ENCODE data around the gene SHROOM4. TPM values are rescaled to one million over a fixed set of nuclear protein-coding genes. Genes with fewer than 3 reads are reported as not detected.
A peak's percentile ranks its signal among the peaks of the same experiment; 100 is the strongest.

Gene SHROOM4
- total RNA-seq, 1 experiment from 2014 or later, result not detected

DNA sequence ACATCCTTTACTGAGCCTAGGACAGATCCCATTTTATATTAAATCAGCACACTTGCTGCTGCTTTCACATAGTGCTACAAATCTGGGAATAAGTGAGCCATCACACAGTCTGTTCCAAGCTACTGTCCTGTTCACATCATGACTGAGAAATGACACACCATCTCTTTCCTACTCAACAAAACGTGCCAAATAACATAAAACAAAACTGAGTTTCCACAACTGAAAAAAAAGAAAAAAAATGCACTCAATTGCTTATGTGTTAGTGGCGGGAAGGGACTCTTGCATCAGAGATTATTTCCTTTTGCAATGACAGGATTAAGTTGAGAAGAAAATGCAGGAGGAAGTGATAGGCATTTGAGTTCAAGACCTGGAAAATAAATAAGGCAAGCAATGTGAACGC lies 109.0 kb downstream of the SHROOM4 start:
- no peak for DNase-seq (ENCODE audit: low spot score)

DNA sequence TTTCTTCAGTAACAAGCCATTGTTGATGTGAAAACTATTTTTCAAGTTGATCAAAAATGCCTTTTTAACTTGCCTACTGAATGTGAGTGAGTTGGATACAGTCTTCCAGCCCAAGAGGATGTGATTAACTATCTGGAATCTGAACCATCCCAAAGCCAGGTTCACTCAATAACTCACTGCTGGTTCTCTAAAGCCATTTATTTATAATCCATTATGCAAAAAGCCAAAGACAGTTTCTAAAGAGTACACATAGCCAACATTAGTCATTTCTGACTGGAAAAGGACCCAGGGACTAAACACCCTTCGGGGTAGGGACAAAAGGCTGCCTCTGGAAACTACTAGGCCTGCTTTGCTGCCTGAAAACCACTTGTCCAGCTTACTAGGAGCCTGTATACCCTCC lies 109.6 kb downstream of the SHROOM4 start:
- no peak for DNase-seq (ENCODE audit: low spot score)

DNA sequence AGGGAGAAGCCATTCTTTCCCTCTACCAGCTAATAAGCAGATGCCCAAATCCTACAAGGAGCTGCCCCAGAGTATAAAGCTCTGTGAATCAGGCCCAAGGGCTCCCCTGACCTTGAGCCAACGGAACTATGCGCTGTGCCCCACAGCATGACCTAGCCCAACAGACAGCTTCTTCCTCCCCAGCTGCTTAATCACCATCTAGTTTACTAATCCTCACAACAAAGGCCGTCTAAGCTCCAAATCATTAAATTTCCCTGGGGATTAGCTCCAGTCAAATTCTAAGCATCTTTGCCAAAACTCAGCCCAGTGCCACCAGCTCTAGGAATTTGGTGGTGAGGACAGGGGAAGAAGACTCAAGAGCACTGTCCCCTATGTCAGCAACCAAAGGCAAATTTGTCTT lies 113.1 kb downstream of the SHROOM4 start:
- no peak for DNase-seq (ENCODE audit: low spot score)

DNA sequence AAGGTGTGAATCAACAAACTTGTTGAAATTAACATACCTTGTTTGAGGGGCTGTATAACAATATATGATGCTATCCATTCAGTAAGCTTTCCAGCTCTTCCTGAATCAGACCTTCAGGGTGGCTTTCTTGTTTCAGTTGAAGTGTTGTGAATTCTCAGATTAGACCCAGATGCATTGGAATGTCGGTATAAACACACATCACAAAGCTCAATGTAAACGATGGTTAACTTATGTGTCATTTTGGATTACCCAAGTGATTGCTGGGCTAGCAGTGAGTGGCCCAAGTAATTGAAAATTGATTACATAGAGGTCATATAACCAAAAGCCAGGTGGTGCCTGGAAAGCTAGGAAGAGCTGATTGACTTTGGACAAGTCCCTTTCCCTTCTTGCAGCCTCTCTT lies 115.0 kb downstream of the SHROOM4 start:
- no peak for DNase-seq (ENCODE audit: low spot score)

DNA sequence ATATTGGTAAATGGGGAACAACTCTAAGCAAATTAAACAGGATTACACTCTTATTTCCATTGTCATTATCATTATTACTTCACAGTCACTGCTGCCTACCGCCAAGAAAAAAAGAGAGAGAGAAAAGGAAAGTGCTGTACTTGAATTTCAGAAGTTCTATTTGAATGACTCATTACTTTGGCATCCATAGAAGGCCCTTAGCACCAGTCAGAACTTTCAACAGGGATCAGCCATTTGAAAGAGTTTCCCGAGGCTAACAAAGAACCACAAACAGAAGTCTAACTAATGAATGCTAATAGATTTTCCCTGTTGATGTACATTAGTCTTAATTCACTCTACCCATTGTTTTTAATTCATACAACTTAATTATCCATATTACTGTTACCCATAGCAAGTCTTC lies 116.3 kb downstream of the SHROOM4 start:
- peak; percentile 2 for DNase-seq (ENCODE audit: low spot score)

DNA sequence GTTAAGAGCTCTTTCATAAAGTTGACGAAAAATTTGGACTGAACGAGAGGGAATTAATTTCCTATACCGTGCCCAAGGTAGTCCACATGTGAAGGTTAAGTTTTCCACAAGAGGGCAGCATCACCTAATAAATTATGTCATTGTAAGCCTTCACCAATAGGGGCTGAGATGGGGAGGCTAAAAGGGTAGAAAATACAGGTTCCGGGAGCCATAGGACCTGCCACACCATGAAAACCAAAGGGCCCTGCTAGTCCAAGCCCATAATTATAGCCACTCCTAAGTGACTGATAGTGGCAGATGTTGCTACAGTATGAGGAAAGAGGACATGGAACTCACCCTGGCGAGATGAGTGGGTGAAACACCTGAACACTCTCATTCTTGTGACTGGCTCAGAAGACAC lies 122.2 kb downstream of the SHROOM4 start:
- peak; percentile 19 for DNase-seq (ENCODE audit: low spot score)

DNA sequence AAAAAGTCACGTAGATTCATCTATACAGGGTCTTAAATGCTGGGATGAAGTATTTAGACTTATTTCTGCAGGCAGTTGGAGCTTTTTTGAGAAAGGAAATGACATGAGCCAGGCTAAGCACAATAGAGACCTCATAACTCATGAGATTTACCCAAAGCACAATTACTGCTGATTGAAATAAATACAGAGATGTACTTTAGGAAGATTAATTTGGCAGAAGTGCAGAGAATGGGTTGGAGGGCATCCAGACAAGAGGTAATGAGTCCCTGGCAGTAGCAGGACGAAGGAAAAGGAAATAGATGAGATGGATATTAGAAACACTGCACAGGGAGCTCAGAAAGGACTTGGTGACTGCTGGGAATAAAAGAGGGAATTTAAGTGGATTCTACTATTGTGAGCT lies 129.1 kb downstream of the SHROOM4 start:
- no peak for DNase-seq (ENCODE audit: low spot score)

DNA sequence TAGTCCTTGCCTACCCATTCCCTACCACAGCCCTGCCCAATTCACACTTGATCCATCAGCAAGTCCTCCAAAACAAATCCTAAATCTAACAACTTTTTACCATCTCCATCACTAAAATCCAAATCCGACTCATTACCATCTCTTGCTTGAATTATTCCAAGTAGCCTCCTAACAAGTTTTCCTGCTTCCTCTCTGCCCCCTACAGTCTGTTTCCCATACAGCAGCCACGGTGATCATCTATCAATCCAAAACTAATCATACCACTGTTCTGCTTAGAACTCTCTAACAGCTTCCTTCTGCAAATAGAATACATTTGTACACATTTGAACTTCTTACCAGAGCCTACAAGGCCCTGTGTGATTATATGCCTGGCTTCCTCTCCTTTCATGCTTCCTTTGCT lies 133.0 kb downstream of the SHROOM4 start:
- no peak for DNase-seq (ENCODE audit: low spot score)

DNA sequence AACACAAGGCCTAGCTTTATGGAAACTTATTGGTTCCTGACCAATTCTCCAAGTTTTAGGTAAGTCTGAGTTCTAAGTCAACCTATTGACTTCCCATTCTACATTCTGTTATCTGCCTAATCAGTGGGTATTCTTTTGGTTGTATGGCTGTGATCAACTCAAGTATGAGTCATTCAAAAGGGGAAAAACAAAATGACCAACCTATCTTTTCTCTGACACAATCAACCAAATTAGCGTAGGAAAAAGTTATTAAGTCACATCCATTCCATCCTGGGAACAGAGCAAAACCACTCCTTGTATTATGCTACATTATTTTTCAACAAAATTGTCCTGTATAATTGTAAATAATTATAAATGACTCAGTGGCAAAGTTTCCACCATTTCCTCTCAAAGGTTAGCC lies 136.2 kb downstream of the SHROOM4 start:
- DNase-seq (ENCODE audit: low spot score), result no peak

DNA sequence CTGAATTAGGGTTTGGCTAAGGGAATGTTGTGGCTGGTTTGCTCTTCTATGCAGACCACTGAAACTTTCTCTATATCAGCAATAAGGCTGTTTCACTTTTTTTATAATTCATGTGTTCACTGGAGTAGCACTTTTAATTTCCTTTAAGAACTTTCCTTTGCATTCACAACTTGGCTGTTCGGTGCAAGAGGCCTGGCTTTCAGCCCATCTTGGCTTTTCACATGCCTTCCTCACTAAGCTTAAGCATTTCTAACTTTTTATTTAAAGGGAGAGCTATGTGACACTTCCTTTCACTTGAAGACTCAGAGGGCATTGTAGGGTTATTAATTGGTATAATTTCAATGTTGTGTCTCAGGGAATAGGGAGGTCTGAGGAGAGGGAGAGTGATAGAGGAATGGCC lies 142.3 kb downstream of the SHROOM4 start:
- no peak for DNase-seq (ENCODE audit: low spot score)

DNA sequence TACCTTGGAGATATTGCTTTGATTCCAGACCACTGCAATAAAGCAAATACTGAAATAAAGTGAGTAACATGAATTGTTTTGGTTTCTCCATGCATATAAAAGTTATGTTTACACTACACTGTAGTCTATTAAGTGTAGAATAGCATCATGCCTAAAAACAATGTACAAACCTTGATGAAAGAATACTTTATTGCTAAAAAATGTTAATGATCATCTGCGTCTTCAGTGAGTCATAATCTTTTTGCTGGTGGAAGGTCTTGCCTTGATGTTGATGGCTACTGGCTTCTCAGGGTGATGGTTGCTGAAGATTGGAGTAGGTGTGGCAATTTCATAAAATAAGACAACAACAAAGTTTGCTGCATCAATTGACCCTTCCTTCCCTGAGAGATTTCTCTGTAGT lies 145.1 kb downstream of the SHROOM4 start:
- DNase-seq (ENCODE audit: low spot score), result no peak

DNA sequence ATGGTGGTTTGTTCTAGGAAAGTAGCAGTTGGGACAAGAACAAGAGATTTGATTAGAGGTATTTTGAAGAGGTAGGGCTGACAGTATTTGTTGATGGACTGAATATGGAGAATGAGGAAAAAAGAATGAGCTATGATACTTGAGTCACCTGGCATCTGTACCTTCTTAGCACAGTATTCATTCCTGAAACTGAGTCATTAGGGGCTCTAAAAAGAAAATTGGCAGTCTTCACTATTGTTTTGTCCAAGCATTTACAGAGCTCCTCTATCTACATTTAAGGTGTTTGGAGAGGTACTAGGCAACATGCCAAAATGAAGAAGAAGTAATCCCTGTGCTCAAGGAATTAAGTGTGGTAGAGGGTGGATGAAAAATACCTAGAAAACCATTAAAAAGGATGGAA lies 165.8 kb downstream of the SHROOM4 start:
- no peak for DNase-seq (ENCODE audit: low spot score)

DNA sequence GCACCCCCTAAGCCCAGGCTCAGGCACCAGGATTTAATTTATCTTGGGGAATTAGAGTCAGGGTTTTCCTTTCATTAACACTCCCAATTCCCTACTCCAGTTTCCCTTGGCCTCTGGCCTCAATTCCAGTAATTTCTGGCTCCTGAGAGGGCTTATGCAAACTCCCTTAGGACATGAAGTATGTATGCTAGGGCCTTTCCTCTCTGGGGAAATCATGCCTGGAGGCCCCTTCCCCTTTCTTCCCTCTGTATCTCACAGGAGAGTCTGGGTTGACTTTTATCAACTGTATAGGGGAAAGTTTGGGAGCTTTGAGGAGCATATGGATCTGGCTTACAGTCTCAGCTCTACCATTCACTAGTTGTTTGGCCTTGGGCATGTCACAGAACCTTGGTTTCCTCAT lies 169.5 kb downstream of the SHROOM4 start:
- DNase-seq (ENCODE audit: low spot score), result no peak

DNA sequence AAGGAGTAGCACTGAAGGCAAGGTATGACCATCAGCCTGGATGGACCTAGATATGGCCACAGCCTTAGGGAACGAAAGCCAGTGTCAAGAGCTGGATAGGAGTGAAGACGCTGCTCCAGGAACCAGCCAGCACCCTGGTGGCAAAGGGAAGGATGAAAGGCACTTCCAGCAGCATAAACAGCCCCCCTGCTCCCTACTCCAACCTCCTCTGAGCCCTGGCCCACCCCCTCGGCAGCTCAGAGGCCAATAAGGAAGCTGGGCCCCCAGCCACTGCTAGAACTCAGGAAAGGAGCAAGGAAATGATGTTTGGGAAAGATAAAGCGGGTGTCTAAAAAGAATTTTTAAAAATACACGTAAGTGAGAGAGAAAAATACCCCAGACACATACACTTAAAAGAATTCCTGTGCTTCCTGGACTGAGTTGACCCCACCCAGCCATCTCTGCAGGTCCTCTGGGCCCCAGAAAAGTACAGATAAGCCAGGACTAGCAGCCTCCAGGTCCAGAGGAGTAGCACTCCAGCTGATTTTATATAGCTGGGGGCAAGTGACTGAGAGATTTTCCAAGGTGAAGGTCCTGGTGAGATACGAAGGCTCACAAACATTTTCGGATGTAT lies 170.4 kb downstream of the SHROOM4 start:
- DNase-seq (ENCODE audit: low spot score), result no peak

DNA sequence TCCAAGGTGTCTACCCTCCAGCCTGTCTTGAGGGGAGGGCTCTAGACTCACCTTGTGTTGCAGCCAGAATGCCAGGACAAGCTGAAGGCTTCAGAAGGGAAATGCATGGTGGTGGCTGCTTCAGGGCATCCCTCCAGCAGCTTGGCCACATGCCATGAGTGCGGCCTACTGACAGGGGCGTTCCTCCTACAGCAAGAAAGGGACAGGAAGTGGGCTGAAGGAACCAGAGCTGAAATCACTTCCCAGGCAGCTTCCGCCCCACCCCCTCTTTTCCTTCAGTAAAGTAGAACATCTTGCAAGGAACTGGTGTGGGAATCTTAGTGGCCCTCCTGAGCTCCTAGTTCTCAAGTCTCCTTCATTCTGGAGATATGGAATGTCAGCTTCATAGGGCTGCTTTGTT lies 175.9 kb downstream of the SHROOM4 start:
- DNase-seq (ENCODE audit: low spot score), result no peak

DNA sequence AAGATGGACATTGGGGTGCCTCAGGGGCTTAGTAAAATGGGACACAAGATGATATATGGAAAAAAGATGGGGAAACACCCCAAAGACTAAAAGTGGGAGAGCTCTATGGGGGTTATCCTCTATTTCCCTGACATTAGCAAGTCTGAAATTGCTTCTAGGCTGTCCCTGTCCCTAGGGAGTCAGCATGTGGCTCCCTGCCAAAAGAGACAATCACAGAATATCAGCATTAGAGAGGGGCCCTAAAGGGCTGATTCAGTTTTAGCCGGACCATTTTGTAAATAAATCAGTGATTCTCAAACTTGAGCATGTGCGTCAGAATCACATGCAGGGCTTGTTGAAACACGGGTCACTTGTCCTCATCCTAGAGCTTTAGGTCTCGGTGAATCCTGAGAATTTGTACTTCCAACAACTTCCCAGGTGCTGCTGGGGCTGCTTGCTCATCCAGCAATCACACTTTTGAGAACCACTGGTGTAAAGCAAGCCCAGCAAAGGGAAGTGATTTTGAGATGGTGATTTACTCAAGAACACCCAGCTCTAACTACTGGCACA lies 178.1 kb downstream of the SHROOM4 start:
- no peak for DNase-seq (ENCODE audit: low spot score)

DNA sequence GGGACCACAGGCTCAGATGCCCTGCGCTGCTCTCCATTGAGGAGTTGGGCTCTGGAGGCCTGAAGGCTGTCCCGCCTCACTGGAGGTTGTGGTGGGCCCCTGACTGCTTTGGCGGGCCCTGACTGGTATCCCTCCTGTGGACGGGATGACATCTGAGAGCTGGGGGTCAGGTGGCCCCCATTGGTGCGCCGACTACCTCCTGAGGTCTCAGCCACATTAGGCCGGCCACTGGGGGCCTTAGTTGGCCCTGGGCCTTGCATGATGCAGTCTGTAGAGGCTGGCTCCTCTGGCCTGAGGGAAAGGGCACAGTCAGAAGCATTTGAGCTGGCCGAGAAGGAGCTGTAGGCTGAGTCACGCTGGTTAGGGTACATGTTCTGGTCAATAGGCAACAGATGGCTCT lies 178.8 kb downstream of the SHROOM4 start:
- no peak for DNase-seq (ENCODE audit: low spot score)

DNA sequence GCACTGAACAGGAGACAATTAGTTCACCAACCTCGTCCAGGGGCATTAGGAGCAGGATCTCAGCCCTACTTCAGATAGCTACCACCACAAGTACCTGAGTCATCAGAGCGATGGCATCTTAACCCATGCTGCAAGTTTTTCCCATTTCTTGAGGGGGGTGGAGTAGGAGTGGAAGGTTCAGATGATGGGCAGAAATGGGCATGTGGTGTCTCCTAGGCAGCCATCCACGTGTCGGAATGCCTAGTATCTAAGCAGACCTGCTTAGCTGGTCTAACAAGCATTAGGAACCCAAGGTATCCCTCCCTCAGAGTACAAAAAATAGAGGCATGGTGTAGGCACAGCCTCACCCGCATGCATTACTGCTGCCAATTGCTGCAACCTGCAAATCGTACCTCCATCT lies 184.2 kb downstream of the SHROOM4 start:
- no peak for DNase-seq (ENCODE audit: low spot score)

DNA sequence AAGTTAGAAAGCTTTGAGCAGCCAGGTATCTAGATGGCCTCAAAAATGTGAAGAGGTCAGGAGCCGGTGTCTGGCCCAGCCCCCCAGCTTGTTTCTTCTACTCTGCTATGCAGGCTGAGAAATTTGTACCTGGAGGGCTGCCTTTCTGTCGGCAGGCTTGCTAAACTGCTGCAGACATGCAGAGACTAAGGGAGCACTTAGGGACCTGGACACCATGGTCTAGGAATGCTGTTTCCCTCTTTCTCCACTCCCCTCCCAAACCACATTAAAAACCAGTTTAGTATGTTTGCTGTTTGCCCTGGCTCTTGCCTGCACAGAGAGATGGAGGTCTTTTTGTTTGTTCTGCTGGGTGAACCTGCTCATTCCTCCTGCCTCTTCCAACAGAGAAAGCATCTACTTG lies 186.3 kb downstream of the SHROOM4 start:
- DNase-seq (ENCODE audit: low spot score), result no peak

DNA sequence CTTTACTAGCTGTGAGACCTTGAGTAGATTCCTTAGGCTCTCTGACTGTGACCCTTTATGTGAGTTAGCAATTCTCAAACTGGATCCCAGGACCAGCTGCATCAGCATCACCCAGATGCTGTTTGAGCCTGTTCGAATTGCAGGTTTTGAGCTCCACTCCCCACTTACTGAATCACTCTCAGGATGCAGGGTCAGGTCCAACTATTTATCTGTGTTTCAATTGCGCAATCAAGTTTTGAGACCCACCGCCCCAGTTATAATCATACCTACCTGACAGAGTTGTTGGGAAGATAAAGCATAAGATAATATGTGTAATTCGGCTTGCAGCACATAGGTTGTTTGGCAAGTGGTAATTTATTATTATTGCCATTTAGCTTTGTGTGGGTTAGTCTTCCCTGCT lies 187.6 kb downstream of the SHROOM4 start:
- no peak for DNase-seq (ENCODE audit: low spot score)

DNA sequence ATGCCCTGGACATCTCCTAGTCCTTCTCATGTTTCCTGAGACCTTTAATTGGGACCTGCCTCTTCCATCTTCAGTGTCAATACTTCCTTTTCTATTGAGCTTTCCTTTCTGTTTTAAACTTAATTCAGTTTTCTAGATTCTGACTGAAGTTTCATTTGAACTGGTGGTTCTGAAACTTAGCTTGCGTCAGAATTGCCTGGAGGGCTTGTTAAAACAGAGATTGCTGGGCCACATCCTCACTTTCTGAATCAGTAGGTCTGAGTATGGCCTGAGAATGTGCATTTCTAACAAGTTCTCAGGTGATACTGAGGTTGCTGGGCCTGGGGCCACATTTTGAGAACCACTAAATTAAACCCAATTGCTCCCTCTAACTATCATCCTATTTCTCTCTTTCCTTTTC lies 191.2 kb downstream of the SHROOM4 start:
- DNase-seq (ENCODE audit: low spot score), result no peak

DNA sequence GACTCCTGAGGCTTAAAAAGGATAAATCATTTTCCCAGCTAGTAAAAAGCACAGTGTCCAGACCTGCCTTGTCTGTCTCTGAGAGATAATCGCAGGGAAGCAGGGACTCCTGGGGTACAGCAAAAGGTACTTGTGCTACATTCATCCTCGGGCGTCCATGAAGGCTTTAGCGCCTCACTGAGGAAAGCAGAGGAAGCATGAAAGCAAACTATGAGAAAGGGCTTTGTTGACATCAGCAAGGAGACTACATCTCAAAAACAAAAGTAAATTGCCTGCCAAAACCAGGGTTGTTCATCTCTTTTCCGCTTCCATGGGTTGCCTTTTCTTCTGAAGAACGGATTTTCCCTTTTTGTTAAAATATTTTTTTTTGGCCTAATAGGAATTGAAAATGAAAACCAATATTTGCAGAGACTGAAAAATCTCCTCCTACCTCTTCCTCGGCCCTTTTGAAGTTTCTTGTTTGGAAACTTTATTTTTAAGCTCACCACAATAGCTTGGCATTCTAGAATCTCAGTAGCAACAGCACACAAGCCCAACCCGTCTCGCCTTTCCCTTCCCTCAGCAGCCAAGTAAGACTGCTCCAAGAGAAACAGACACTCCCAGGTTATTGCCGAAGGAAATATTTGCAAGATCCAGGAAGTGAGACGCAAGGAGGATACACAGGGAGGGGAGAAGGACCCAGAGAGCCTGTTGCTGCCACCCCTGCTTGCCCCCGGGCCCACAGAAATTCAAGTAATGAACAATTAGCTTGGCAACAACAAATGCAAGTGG lies 195.0 kb downstream of the SHROOM4 start:
- no peak for DNase-seq (ENCODE audit: low spot score)

DNA sequence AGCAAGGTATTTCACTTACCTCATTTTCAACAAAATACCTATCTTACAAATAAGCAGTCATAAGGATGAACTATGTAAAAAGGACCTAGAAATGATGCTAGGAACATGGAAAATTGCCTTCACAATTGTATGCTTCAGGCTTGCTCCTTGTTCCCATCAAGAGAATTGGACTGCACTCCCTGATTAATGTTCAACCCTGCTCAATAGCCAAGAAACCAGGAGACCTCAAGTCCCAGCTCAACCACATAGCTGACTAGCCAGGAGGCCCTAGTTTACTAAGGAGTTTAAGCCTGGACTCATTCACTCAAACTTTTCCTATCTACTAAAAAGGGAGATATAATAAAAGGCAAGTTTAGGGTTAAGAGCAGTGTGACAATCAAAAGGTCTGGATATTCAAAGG lies 196.8 kb downstream of the SHROOM4 start:
- DNase-seq (ENCODE audit: low spot score), result no peak

Data from A172 (cell line).